GM21515 (cell line): ENCODE data around the gene MASP2.
"Not testable (repeated sequence)": the region's sequence is repeated elsewhere in the genome, so short reads cannot be mapped to it uniquely, and the experiment has no call there.

Source experiments
- ATAC-seq: cut with Tn5 transposase; IDR thresholded peaks from one replicate; pipeline ENCODE4 v1.9.1; 2021; ENCODE audit not compliant: unreplicated experiment

Gene MASP2

DNA sequence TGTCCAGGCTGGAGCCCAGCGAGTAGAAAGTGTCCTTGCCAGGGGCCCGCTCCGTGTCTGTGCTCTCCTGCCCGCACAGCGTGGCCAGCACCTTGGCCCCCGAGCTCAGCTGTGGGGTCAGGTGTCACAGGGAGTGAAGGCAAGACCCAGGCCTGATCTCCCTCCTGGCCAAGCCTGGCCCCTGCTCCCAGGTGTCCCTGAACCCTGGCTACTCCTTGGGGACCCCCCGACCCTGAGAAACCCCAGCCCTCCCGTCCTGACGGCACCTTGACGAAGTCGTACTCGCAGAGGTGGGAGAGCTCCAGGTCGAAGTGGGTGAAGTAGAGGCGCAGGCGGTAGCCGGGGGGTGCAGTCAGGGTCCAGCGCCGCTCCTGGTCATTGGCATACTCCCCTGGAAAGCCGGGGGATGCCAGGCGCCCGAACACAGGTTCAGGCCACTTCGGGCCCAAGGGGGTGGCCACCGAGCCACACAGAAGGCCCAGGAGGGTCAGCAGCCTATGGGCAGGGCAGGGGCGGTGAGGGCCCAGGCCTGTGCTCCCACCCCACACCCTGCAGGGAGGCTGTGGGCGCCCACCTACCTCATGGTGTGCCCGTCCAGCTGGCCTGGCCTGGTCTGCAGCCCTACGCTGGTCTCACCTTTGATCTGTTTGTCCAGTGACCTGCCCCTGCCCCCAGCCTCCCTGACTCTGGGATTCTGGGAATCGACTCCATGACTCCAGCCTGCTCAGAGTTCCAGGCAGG, at the start of gene MASP2:
Gene MASP2, minus strand, starts transcription at position 615 of the 741 bp plus-strand sequence. Its CDS starts 32 bp downstream, at position 583.
- ATAC-seq = no peak

DNA sequence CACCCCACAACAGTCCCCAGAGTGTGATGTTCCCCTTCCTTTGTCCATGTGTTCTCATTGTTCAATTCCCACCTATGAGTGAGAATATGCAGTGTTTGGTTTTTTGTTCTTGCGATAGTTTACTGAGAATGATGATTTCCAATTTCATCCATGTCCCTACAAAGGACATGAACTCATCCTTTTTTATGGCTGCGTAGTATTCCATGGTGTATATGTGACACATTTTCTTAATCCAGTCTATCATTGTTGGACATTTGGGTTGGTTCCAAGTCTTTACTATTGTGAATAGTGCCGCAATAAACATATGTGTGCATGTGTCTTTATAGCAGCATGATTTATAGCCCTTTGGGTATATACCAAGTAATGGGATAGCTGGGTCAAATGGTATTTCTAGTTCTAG, 36.7 kb upstream of the MASP2 start:
- not testable (repeated sequence) for ATAC-seq

DNA sequence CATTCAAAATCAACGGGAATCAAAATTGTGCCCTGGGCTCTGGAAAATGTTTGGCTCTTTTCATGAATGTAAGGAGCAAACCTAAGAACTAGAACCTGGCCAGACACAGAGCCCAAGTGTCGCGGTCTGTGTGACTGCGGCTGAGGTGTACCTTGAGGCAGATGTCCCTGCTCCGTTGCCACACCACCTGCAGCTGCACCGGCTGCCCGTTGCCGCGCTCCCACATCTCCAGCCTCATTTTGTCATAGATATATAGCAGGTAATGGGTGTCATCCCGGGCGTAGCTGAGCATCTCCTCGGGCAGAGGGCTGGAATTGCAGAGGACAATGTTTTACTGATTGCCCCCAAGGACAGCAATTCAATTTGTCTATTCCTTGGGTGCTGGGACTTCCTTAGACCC, 33.9 kb upstream of the MASP2 start:
- no peak for ATAC-seq

DNA sequence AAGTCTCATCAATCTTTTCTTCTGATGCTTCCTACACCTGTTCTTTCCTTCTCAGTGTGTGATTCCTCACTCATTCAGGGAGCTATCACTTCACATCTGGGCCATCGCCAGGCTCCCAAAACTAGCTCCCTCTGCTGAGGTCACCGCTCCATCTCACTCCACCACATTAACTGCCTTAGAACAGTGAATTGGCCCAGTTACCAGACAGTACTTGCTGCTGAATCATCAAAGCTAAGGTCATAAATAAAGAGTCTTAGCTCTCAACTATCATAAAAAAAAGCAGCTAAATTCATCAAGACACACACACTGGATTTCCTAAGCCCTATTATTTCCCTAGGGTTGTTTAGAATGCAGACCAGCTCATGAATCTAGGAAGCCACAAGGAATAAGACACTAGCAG, 31.6 kb upstream of the MASP2 start:
- no peak for ATAC-seq

DNA sequence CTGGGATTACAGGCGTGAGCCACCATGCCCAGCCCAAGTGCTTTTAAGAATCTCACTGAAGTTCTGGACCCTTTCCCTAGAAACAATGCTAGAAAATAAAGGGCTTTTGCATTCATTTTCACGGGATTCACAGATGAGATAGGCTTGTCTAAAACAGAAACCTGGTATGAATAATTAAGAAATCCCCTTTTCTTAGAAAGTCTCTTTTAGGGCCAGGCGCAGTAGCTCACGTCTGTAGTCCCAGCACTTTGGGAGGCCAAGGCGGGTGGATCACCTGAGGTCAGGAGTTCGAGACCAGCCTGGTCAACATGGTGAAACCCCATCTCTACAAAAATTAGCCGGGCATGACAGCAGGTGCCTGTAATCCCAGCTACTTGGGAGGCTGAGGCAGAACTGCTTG, 26.4 kb upstream of the MASP2 start:
- ATAC-seq = not testable (repeated sequence)

DNA sequence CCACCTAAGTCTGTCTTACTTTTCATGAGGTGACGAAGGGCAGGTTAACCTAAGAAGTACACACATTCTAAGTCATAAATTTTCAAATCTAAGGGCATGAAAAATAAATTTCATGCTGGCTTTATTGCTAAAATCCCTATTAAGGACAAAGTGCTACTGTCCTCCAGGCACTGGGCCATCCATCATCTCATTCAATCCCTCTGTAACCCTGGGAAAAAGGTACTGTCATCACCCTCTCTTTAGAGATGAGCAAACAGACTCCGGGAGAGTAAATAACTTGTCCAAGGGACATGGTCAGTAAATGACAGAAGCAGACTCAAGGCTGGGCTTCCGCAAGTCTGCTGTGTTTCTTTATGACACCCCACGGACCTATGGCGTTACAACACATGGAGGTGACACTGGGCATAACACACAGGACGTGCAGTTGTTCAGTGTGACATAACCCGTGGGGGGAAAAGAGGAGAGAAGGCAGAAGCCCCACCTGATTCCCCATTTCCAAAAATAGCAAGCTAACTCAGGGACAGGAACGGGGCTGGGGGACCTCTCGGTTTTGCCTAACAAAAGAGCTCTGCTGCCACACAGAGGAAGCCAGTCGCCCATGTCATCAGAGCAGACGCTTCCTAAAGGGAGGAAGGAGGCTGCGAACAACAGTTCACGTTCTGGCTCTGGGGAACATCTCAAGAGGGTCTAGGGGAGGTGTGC, 25.3 kb upstream of the MASP2 start:
- ATAC-seq = no peak

DNA sequence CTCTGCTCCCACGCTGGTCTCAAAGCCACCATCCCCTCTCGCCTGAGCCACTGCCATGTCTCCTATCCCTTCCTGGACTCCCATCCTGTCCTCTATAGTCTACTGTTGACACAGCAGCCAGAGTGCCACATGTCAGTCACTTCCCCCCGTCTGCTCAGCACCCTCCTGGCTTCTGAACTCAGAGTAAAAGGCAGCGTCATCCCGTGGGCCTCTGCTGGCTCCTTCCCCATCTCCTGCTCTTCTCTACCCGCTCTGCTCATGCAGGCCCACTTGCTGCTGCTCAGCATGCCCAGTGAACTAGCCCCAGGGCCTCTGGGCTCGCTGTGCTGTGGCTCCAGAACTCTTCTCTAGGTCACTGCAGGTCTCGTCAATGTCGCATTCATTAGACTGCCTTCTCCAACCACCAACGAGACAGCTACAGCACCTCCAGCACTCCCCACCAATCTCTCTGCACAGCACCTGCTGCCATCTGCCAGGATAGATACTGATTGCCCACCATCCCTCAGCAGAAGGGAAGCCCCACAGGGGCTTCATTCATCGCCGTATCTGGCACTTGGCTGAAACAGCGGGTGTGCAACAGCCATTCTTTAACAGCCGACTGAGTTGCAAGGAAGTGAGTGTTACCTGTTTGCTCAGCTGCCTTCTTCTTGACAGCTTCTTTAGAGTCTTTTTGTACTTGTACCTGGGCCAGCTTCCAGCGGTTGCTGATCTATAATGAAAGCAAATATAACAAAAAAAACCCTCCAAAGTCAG, 24.6 kb upstream of the MASP2 start:
- ATAC-seq = no peak

DNA sequence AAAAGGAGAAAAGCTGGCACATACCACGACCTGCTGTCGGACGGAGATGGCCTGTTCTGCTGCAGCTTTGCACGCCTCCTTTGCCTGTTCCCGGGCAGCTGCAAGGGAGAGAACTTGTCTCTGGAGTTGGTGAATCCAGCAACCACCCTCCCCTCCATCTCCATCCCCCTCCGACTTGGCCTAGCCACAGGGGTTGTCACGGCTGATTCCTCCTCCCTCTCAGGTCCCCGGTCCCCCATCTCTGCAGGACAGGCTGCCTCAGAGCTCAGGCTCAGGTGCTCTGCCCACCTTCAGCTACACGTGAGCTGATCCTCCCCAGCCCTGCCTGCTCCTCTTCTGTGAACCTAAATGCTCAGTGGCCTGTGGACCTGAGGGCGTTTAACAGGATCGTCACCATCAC, 23.8 kb upstream of the MASP2 start:
- ATAC-seq = no peak

DNA sequence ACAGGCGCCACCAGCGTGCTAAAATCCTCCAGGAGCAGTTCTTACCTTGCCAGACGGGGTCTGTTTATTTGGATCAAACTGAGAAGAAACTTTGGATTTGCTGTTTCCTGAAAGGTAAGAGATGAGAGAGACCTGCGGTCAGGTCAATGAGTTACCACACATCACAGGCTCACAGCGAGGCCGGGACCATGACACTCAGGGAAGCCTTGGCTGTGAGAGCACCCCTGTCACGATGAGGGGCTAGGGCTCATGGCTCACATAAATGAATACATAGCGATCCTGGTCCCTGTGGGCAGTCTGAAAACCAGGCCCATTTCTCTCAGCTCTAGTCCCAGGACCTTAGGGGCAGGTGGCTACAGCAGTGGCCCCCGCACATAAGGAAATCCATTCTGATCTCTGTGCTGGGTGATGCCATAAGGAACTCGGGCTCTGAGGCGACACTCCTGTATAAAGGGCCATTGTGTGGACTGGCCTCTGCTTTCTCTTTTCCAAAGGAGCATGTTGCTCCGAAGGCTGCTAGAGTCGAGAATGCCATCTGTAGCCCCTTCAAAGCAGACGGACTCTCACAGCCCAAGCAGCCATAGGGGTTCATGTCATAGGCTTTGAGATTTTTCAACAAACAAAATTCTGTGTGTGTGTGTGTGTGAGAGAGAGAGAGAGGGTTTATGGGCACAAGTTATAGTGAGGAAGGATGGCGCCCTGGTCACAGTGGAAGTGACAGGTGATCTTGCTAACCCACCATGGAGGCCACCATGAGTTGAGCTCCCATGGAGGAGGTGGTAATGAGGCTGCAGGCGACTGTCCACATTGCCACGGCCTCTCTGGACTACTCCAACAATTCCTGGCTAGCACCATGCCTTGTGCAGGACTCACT, 21.8 kb upstream of the MASP2 start:
- ATAC-seq = no peak

DNA sequence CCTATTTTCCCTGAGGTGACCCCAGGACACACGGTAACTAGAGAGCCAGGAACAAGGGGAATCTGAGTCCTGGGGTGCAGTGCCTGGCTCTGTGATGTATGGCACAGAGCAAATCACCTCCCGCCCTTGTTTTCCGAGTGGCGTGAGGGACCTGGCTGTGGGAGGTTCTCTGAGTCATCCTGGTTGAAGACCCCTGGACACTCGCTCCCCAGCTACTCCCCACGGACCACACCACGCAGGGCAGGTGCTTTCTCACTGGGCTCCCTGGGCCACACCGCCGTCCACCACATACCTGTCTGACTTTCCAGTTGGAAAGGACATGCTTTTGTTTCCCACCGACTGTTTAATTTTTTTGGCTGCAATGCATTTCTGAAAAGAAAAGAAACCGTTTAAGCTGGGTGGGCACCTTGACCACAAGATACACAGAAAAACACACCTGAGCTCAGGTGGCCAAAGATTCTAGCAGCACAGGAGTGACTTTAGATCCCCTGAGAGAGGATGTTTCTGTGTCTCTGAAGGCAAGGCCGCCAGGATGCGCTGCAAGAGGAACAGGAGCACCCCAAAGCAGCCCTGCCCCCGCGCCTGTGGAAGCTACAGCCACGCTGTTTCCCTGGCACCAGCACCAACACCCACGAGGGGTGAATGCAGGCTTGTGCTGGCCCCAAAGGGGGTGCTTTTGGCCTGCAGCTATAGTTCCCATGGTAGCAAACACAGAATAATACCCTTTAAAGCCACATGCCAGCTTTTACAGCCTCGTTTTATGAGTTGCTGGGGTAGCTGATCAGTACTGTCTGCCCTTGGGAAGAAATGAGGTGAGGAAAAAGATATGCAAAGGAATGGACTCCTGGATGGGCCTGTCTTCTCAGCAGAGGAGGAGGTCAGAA, 20.9 kb upstream of the MASP2 start:
- ATAC-seq = no peak

DNA sequence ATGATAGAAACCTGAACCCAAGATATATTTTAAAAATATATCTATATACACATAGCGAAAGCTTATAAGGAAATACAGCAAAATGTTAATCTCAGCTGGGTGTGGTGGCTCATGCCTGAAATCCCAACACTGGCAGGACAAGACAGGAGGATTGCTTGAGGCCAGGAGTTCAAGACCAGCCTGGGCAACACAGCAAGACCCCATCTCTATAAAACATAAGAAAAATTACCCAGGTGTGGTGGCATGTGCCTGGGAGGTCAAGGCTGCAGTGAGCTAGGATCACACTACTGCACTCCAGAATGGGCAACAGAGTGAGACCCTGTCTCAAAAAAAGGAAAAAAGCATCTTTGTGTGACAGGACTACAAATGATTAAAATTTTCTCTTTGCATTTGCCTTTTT, 18.8 kb upstream of the MASP2 start:
- ATAC-seq = no peak

DNA sequence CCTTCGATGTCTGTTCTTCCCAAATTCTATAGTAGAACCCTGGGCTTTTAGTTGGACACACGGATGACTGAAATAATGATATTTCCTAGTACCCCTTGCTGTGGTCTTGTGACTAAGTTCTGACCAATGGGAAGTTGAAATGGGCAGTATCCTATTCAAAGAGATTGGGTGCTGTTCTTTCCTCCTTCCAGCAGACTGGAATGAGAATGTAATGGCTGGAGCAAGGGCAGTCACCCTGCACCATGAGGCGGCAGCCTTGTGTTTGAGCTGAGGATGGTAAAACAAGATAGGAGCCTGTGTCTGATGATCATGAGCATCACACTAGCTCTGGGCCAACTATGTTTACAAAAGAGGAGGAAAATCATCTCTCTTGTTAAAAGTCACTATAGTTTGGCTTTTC, 17.9 kb upstream of the MASP2 start:
- no peak for ATAC-seq

DNA sequence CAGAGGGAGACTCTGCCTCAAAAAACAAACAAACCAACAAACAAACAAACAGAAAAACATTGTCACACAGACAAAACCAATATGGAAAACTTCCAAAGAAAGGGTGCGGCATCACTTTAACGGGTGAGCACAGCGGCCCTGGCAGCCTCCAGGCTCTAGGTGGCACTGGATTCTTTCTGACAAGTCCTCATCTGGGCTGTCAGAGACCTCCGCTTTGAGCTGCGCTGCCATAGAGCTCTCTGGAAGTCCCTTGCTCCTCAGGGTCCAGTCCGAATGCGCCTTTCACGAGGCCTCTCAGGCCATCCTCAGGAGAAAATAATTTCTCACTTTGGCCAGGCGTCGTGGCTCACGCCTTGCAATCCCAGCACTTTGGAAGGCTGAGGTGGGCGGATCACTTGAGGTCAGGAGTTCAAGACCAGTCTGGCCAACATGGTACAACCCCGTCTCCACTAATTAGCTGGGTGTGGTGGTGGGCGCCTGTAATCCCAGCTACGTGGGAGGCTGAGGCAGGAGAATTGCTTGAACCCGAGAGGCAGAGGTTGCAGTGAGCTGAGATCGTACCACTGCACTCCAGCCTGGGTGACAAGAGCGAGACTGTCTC, 17.0 kb upstream of the MASP2 start:
- not testable (repeated sequence) for ATAC-seq

DNA sequence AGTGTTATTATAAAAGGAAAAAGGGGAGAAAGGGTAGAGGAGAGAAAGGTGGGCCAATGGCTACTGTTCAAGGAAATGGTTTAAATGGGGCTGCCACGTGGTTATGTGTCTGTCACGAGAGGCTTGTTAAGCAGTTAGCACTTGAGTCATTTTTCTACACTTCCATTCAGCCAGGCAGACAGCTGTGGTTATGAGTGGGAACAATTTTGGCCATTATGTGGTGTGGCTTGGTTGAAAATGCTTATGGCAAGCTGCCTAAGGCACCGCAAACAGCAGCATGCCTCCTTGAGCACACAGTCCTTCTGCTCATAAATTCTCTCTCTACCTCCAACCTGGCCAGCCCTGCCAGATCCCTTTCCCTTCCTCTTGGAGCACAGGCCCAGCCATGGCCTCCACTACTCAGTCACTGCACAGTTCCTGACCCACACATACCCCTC, 15.9 kb upstream of the MASP2 start:
- no peak for ATAC-seq

DNA sequence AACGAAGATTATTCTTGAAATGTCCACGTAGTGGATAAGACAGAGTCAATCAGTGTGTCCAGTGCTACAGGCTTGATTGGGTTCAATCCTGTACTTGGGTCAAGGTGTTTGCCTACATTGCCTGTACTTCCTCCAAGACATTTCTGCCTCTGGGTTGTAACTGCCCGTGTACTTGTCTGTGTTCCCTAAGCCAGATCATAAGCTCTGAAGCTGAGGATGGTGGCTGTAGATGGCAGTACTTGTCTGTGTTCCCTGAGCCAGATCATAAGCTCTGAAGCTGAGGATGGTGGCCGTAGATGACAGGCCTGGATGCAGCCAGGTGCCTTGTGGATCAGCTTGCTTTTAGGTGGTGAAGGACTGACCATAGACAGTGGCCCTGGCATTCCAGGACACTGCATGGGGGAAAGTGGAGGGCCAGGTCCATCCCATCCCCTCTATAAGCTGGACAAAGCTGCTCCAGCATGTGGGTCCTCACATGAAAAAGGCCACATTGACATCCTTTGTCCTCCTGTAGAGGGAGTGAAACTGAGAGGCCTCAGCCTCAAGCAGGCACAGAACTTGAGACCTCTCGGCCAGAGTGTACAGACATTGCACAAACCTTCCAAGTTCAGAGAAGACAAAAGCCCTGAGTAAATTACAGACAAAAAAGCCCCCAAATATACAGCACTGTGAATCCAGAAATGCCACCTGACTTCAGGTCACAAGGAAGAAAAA, 14.8 kb upstream of the MASP2 start:
- ATAC-seq = no peak

DNA sequence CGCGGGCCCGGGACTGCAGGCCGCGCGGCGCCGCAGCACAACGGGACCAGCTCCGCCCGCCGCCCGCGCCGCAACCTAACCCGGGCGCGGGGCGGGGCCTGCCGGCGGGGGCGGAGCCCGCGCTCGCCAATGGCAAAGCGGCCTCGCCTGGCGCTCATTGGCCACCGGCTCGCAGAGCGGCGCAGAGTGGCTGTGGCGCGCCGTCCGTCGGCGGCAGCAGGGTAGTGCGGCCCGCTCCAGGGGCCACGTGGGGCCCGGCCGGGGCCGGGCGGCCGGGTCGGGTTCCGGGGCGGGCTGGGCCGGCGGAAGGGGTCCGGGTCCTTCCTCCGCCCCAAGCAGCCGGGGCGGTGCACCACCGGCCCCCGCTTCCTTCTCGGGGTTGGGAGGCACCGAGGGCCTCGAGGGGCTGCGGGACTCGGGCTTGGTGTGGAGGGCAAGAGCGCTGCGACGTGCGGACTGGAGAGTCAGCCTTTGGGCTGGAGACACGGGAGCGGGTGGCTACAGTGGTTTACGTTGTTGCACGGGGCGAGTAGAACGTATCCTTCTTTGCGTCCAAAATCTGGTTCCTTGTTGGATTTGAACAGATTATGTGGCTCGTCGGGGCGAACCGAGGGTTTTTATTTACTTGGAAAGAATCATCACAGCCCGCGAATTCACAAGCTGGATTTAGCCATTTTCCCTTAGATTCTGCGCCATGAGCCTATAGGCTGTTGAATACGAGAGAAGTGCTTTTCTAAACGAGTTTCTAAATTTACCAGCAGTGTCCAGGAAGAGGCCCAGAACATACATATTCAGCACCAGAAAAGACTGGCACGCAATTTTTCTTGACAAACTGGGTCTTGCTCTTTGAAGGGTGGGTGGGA, 13.2 kb upstream of the MASP2 start, which contains the start of gene SRM:
Gene SRM, minus strand, starts transcription at position 51 of the 863 bp plus-strand sequence. CDS start 75 bp downstream, outside the sequence.
- ATAC-seq = peak; percentile 88

DNA sequence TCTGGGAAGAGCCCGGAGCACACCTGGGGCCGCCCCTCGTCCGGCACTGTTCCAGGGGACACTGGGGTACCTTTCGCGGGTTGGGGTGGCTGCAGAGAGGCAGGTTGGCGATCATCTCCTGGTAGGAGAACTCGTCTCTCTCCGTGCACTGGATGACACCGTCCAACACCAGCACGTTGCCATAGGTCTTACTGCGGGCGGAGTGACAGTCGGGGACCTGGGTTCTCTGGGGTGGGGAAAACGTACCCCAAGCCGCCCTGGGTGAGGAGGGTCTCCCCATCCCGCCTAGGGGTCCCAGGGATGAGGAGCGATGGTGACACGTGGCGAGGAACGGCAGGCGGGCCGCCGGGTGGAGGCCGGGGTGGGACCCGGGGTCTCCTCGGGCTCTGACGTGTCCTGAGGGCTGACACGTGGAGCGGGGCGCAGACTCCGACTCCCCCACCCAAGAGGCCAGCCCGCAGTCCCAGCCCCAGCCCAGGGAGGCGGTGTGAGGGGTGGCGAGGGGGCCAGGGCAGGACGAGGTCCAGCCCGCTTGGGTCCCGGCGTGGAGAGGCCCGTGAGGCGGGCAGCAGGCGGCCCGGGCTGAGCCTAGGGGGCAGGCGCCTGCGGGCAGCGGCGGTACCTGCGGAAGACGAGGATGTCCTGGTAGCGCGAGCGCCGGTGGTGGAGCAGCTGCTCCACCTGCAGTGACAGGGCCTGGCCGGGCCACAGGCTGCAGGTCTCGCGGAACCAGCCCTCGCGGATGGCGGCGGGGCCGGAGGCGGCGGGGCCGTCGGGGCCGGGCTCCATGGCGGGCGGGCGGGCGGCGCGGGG, 12.3 kb upstream of the MASP2 start:
- ATAC-seq = peak; percentile 11
